ENCODE measurements around the gene NKD2. TPM values are rescaled to one million over a fixed set of nuclear protein-coding genes. Genes with fewer than 3 reads are reported as not detected.
A peak's percentile ranks its signal among the peaks of the same experiment; 100 is the strongest.

The NKD2 gene
- total RNA-seq, 1 donor from 2014 or later, result 3.7 TPM

DNA sequence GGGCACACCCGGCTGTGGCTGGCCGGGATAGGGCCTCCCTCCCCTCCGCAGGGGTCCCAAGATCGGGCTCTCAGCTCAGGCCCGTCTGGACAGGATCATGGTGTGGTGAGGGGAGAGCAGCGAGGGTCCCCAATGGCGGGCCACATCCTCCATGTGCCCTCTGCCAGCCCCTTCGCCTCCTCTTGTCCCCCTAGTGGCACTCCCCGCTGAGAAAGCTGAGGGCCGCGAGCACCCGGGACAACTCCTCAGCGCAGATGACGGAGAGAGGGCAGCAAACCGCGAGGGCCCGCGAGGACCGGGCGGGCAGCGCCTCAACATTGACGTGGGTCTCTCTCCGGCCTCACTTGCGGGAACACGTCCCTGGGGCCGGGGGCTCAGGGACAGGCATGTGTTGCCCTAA lies 24.6 kb downstream of the NKD2 start:
- H3K27me3 ChIP-seq (ENCODE audit: low read depth), result no peaks in the 10 kb centered on the region
- TF ChIP-seq, protein P1, sequence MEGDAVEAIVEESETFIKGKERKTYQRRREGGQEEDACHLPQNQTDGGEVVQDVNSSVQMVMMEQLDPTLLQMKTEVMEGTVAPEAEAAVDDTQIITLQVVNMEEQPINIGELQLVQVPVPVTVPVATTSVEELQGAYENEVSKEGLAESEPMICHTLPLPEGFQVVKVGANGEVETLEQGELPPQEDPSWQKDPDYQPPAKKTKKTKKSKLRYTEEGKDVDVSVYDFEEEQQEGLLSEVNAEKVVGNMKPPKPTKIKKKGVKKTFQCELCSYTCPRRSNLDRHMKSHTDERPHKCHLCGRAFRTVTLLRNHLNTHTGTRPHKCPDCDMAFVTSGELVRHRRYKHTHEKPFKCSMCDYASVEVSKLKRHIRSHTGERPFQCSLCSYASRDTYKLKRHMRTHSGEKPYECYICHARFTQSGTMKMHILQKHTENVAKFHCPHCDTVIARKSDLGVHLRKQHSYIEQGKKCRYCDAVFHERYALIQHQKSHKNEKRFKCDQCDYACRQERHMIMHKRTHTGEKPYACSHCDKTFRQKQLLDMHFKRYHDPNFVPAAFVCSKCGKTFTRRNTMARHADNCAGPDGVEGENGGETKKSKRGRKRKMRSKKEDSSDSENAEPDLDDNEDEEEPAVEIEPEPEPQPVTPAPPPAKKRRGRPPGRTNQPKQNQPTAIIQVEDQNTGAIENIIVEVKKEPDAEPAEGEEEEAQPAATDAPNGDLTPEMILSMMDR (IDR thresholded peaks at IDR 0.05; ENCODE audit: borderline replicate concordance), result no peak
- peak; percentile 8 for DNase-seq
- intact Hi-C loops (cut with micrococcal nuclease), result no loop called here
- no peak overlapping the region for H3K27ac ChIP-seq (replicated peaks)
- no peaks in the 10 kb centered on the region for H3K4me1 ChIP-seq
- no peaks in the 10 kb centered on the region for H3K9me3 ChIP-seq (replicated peaks)
- no peak overlapping the region for H3K4me3 ChIP-seq
- no peaks in the 10 kb centered on the region for H3K36me3 ChIP-seq

DNA sequence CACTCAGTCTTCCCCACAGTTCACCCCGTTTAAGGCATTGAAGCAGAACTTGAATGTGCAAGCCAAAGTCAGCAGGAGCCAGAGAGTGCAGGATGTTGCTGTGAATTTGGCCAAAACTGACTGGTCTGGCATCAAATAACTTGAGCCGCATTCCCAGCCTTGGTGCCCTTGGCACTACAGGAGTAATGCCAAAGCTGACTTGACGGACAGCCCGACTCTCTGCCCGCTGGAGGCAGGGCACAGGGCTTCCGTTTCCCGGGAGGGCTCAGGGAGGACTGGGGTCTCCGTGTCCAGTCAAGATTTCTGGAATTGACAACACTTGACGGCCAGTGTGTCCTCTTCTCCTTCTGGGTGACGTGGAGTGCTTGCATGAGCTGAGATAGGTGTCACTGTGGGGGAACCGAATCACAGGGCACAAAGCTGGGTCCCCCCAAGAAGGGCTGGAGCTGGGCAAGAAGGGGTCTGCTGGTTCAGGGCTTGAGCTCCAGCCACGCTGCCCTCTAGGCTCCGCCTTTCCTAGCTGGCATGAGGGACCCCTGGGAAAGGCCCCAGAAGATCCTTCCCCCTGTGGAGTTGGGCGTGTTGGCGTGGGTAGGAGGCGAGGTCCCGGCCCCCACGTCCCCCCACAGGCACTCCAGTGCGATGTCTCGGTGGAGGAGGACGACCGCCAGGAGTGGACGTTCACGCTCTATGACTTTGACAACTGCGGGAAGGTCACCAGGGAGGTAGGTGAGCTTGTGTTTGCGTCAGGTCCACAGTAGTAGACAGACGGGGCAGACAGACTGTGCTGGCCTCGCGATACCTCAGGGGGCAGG lies 25.2 kb downstream of the NKD2 start:
- Histone ChIP-seq H3K36me3 (no peaks in the 10 kb centered on the region), H3K4me3 (no peak overlapping the region), H3K9me3 (replicated peaks) (no peaks in the 10 kb centered on the region), H3K27me3 (ENCODE audit: low read depth) (no peaks in the 10 kb centered on the region), H3K4me1 (no peaks in the 10 kb centered on the region), H3K27ac (replicated peaks) (no peak overlapping the region)
- peak; percentile 8 for DNase-seq
- TF ChIP-seq, protein P1 (IDR thresholded peaks at IDR 0.05; ENCODE audit: borderline replicate concordance), result no peak
- intact Hi-C loops (cut with micrococcal nuclease), result no loop called here

- peak; percentile 6 for DNase-seq
- TF ChIP-seq, protein P1 (IDR thresholded peaks at IDR 0.05; ENCODE audit: borderline replicate concordance), result no peak
- Histone ChIP-seq H3K27ac (replicated peaks) (no peak overlapping the region), H3K4me3 (no peak overlapping the region), H3K36me3 (no peaks in the 10 kb centered on the region), H3K27me3 (ENCODE audit: low read depth) (no peaks in the 10 kb centered on the region), H3K9me3 (replicated peaks) (no peaks in the 10 kb centered on the region), H3K4me1 (no peaks in the 10 kb centered on the region)
- intact Hi-C loops (cut with micrococcal nuclease), result no loop called here
These were observed 25.9 kb downstream of the NKD2 start for GRCh38 chr5:1034421-1034905.

- Histone ChIP-seq H3K4me1 (no peaks in the 10 kb centered on the region), H3K27me3 (ENCODE audit: low read depth) (no peaks in the 10 kb centered on the region), H3K36me3 (no peaks in the 10 kb centered on the region), H3K27ac (replicated peaks) (no peak overlapping the region), H3K4me3 (no peak overlapping the region), H3K9me3 (replicated peaks) (no peaks in the 10 kb centered on the region)
- TF ChIP-seq, protein P1 (IDR thresholded peaks at IDR 0.05; ENCODE audit: borderline replicate concordance), result no peak
- intact Hi-C loops (cut with micrococcal nuclease), result no loop called here
- no peak for DNase-seq
These were observed 26.4 kb downstream of the NKD2 start for GRCh38 chr5:1034986-1035385.

DNA sequence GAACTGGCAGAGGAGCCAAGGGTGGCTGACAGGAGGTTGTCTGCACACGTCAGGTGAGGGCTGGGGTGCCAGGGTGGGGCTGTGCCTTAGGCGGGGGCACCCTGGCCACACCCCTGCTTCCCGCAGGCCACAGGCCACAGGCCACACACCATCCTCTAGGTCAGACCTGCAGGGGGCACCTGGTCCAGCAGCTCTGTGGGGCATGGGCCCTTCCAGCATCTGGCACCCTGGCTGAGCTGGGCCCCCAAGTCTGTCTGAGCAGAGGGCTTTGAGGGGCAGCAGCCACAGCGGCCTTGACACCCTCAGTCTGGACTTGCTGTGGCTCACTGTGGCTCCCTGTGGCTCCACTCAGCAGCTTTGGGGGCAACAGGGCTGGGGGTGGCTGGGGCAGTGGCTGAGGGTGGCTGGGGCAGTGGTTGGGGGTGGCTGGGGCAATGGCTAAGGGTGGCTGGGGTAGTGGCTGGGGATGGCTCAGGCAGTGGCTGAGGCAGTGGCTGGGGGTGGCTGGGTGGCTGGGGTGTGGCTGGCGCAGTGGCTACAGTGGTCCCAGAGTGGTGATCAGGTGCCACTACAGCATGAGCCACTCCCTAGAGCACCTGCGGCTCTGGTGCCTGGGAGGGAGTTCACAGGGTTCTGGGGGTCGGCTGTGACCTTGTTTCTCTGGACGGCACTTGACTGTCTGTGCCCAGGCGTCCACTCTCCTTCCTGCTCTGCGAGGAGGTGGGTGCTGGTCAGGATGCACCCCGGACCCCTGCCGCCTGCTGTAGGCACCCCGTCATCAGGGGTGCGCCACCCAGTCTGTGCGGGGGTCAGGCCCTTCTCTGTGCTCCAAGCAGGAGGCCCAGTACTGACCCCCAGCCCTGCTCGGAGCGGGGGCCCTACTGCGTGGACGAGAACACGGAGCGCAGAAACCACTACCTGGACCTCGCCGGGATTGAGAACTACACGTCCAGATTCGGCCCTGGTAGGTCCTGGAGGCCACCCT lies 27.1 kb downstream of the NKD2 start:
- no peaks in the 10 kb centered on the region for H3K36me3 ChIP-seq
- intact Hi-C loops (cut with micrococcal nuclease), result no loop called here
- H3K9me3 ChIP-seq (replicated peaks), result no peaks in the 10 kb centered on the region
- no peak overlapping the region for H3K4me3 ChIP-seq
- TF ChIP-seq, protein P1 (IDR thresholded peaks at IDR 0.05; ENCODE audit: borderline replicate concordance), result no peak
- H3K27me3 ChIP-seq (ENCODE audit: low read depth), result no peaks in the 10 kb centered on the region
- H3K4me1 ChIP-seq, result no peaks in the 10 kb centered on the region
- H3K27ac ChIP-seq (replicated peaks), result no peak overlapping the region
- DNase-seq, result peak; percentile 12

Measured in left ventricle myocardium inferior (tissue), 1 donor.